Measurements from ENCODE around the gene CMIP.

DNA sequence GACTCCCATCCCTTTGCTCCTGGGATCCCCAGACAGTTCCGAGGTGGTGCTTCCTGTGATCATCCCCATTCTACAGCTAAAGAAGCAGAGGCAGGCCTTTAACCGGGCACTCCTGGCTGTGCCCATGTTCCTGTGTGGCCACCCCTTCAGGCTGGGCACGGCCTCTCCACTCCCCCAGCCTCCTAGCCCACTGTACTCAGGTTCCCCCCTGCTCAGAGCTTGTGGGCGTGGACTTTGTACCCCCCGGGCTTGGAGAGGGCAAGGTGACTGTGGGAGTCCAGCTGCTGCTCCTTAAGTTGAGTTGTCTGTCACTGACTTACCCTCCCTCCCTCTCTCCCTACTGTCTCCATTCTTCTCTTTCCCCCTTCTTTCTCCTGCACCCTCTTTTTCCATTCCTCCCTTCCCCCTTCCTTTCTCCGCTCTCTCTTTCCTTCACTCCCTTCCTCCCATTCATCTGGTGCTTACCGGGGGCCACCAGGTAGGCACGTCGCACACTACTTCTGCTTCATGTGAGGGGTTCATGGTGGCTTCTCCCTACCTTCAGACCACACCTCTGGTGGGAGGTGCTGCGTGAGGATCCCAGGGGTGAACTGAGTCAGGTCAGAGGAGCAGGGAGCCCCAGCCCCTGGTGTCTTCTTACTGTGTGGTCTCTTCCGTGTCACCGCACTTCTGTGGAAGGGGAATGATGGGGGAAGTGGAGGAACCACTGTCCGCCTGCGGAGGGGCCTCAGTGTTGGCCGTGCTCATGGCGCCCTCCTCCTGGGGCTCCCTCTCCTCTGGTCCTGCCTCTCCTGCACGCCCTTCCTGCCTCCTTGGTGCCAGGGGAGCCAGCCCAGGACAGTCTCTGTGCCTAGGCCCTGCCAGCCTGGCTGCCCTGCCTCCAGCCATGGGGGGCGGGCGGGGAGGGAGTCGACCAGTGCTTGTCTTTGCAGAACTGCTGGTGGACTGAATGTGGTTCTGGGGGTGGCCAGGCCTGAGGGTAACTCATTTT lies 29.7 kb downstream of the CMIP start:
- TF ChIP-seq POLR2A (IDR thresholded peaks at IDR 0.05) (no peak), POLR2AphosphoS5 (IDR thresholded peaks at IDR 0.05) (no peak), EP300 (IDR thresholded peaks at IDR 0.05) (no peak)
- TF ChIP-seq, protein P1, sequence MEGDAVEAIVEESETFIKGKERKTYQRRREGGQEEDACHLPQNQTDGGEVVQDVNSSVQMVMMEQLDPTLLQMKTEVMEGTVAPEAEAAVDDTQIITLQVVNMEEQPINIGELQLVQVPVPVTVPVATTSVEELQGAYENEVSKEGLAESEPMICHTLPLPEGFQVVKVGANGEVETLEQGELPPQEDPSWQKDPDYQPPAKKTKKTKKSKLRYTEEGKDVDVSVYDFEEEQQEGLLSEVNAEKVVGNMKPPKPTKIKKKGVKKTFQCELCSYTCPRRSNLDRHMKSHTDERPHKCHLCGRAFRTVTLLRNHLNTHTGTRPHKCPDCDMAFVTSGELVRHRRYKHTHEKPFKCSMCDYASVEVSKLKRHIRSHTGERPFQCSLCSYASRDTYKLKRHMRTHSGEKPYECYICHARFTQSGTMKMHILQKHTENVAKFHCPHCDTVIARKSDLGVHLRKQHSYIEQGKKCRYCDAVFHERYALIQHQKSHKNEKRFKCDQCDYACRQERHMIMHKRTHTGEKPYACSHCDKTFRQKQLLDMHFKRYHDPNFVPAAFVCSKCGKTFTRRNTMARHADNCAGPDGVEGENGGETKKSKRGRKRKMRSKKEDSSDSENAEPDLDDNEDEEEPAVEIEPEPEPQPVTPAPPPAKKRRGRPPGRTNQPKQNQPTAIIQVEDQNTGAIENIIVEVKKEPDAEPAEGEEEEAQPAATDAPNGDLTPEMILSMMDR (IDR thresholded peaks at IDR 0.05): no peak

Data from sigmoid colon (tissue), 4 donors.